Measurements from ENCODE around the gene PTPN14. TPM values are rescaled to one million over a fixed set of nuclear protein-coding genes. Genes with fewer than 3 reads are reported as not detected.
"Not testable (repeated sequence)": the region's sequence is repeated elsewhere in the genome, so short reads cannot be mapped to it uniquely, and the experiment has no call there.

Gene PTPN14
- total RNA-seq, 1 donor from 2014 or later: 43.7 TPM

- Histone ChIP-seq H3K4me1 (no peaks in the 10 kb centered on the region), H3K27me3 (no peaks in the 10 kb centered on the region), H3K36me3 (no peaks in the 10 kb centered on the region), H3K27ac (no peak overlapping the region), H3K4me3 (no peak overlapping the region), H3K9me3 (no peaks in the 10 kb centered on the region)
- ATAC-seq: no peak
- intact Hi-C loops (cut with DNase I): loop anchor here (10.0 kb wide), 1 partner anchor 248 kb away; no protein-coding TSS in a partner anchor
- no peak for DNase-seq
- TF ChIP-seq, protein P1, sequence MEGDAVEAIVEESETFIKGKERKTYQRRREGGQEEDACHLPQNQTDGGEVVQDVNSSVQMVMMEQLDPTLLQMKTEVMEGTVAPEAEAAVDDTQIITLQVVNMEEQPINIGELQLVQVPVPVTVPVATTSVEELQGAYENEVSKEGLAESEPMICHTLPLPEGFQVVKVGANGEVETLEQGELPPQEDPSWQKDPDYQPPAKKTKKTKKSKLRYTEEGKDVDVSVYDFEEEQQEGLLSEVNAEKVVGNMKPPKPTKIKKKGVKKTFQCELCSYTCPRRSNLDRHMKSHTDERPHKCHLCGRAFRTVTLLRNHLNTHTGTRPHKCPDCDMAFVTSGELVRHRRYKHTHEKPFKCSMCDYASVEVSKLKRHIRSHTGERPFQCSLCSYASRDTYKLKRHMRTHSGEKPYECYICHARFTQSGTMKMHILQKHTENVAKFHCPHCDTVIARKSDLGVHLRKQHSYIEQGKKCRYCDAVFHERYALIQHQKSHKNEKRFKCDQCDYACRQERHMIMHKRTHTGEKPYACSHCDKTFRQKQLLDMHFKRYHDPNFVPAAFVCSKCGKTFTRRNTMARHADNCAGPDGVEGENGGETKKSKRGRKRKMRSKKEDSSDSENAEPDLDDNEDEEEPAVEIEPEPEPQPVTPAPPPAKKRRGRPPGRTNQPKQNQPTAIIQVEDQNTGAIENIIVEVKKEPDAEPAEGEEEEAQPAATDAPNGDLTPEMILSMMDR (IDR thresholded peaks at IDR 0.05): no peak
Observed at GRCh38 chr1:214582289-214582891, 31.0 kb upstream of the PTPN14 start.

DNA sequence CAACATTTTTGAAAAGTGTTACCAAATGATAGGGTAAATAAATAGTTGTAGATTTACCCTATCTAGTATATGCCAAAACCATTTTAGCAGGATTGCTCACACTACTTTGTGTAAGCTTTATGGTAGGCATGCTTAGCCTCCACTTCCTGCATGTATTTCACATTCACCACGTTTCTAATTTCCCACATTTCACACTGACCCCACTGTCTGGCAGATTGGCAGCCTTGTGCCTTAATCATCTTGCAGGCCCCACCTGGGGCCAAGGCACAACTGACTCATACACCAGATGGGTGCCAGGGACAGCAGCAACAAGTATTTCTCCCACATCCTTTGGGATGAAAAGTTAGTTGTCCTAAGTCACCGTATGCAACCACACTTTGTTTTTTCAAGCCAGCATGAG, 30.4 kb upstream of the PTPN14 start:
- intact Hi-C loops (cut with DNase I): loop anchor here (10.0 kb wide), 1 partner anchor 247 kb away; no protein-coding TSS in a partner anchor
- TF ChIP-seq, protein P1 (IDR thresholded peaks at IDR 0.05): no peak
- no peaks in the 10 kb centered on the region for H3K9me3 ChIP-seq
- no peaks in the 10 kb centered on the region for H3K4me1 ChIP-seq
- no peak for ATAC-seq
- no peaks in the 10 kb centered on the region for H3K36me3 ChIP-seq
- H3K4me3 ChIP-seq: no peak overlapping the region
- H3K27me3 ChIP-seq: no peaks in the 10 kb centered on the region
- no peak overlapping the region for H3K27ac ChIP-seq
- no peak for DNase-seq

GRCh38 chr1:214579183-214579582, 27.8 kb upstream of the PTPN14 start:
- no peak overlapping the region for H3K4me3 ChIP-seq
- H3K4me1 ChIP-seq: no peaks in the 10 kb centered on the region
- DNase-seq (no peak), ATAC-seq (no peak)
- no peak overlapping the region for H3K27ac ChIP-seq
- peaks cover 9% of the 10 kb centered on the region for H3K9me3 ChIP-seq
- H3K27me3 ChIP-seq: no peaks in the 10 kb centered on the region
- TF ChIP-seq, protein P1 (IDR thresholded peaks at IDR 0.05): no peak
- no peaks in the 10 kb centered on the region for H3K36me3 ChIP-seq
- intact Hi-C loops (cut with DNase I): no loop called here

GRCh38 chr1:214576120-214576519, 24.7 kb upstream of the PTPN14 start:
- H3K27me3 ChIP-seq; DNase-seq; H3K36me3 ChIP-seq; H3K27ac ChIP-seq; H3K4me3 ChIP-seq; H3K4me1 ChIP-seq; intact Hi-C loops (cut with DNase I); ATAC-seq; H3K9me3 ChIP-seq: not testable (repeated sequence)

- no peak for DNase-seq
Observed at GRCh38 chr1:214574598-214575411, 23.4 kb upstream of the PTPN14 start.

More at GRCh38 chr1:214574598-214575411, 23.4 kb upstream of the PTPN14 start:
- Histone ChIP-seq H3K36me3 (no peaks in the 10 kb centered on the region), H3K4me3 (no peak overlapping the region), H3K27me3 (no peaks in the 10 kb centered on the region), H3K4me1 (no peaks in the 10 kb centered on the region), H3K27ac (no peak overlapping the region), H3K9me3 (peaks cover 9% of the 10 kb centered on the region)
- intact Hi-C loops (cut with DNase I): no loop called here
- no peak for ATAC-seq
- TF ChIP-seq, protein P1 (IDR thresholded peaks at IDR 0.05): no peak

Measured in upper lobe of right lung (tissue), 1 donor.